Spleen (tissue), 7 donors: ENCODE data around the gene MED28.

Experiments used
- CTCF ChIP-seq, 11 experiments: fragments of 200-600 bp in 7 of 11; fragments of 450-650 bp in 4 of 11; sonication (generic) in 4 of 11; IDR thresholded peaks in 8 of 11; conservative IDR thresholded peaks in 3 of 11; 1 replicate in 7 of 11; 2 replicates in 4 of 11; pipeline versions ENCODE4 v1.4.0 to v1.8.0; 2016 to 2021; ENCODE audit warnings: antibody characterized with exemption in 11 of 11, inconsistent platforms in 4 of 11, mild to moderate bottlenecking in 1 of 11
- POLR2A ChIP-seq, 3 donors: fragments of 450-650 bp; IDR thresholded peaks; one replicate each; pipeline ENCODE4 v1.5.1; 2017; ENCODE audit warnings: antibody characterized with exemption in 3 of 3, mild to moderate bottlenecking in 1 of 3
- POLR2AphosphoS5 ChIP-seq, 3 donors: sonication (generic); formaldehyde crosslinking; IDR thresholded peaks; one replicate each; pipeline ENCODE4 v1.5.1; 2017; ENCODE audit warnings: antibody characterized with exemption in 3 of 3
- donor health status: DM: no; HTN: no; CAD: no; lungs with moderate emphysema.
- donor health status: DM: no; HTN: no; CAD: no.
- donor health status: DM: no; HTN: no; CAD: no.

GRCh38 chr4:17578482-17578891 lies 36.0 kb upstream of the MED28 start:
- TF ChIP-seq CTCF (IDR thresholded peaks at IDR 0.05 in 8 of 11, conservative IDR thresholded peaks at IDR 0.05 in 3 of 11) (no peak), POLR2AphosphoS5 (IDR thresholded peaks at IDR 0.05) (no peak), POLR2A (IDR thresholded peaks at IDR 0.05) (no peak)
